GM23338 (cell line): Measurements from ENCODE around the gene CRB2. TPM values are rescaled to one million over a fixed set of nuclear protein-coding genes. Genes with fewer than 3 reads are reported as not detected.

ENCODE experiments used
- ATAC-seq: fragments of 200-7000 bp; cut with Tn5 transposase; 3 replicates; pipeline ENCODE4 v1.9.1; 2020
- DNase-seq: peaks from one replicate; pipeline ENCODE4 v3.0.0-alpha.2; 2015; ENCODE audit warnings: low spot score
- H2AFZ ChIP-seq: fragments of 200-600 bp; sonication (generic); 2 replicates; pipeline ENCODE4 v1.8.0; 2016; ENCODE audit warnings: antibody characterized with exemption, mild to moderate bottlenecking, moderate library complexity
- H3F3A ChIP-seq: fragments of 200-600 bp; sonication (generic); replicated peaks from 2 replicates; pipeline ENCODE4 v1.8.0; 2017; ENCODE audit warnings: antibody characterized with exemption, mixed run types, low read depth
- H3K27ac ChIP-seq: fragments of 200-600 bp; sonication (generic); 2 replicates; pipeline ENCODE4 v1.6.1; 2016; ENCODE audit warnings: low read depth
- H3K27me3 ChIP-seq: fragments of 200-600 bp; sonication (generic); 2 replicates; pipeline ENCODE4 v1.8.0; 2016; ENCODE audit warnings: mild to moderate bottlenecking, mixed run types, moderate library complexity; ENCODE audit not compliant: insufficient read depth
- H3K36me3 ChIP-seq: fragments of 200-600 bp; sonication (generic); 2 replicates; pipeline ENCODE4 v1.8.0; 2016; ENCODE audit warnings: mild to moderate bottlenecking; ENCODE audit not compliant: insufficient read depth
- H3K4me1 ChIP-seq: fragments of 200-600 bp; sonication (generic); 2 replicates; pipeline ENCODE4 v1.8.0; 2016; ENCODE audit warnings: mild to moderate bottlenecking, moderate library complexity; ENCODE audit not compliant: insufficient read depth
- H3K4me2 ChIP-seq: fragments of 200-600 bp; sonication (generic); 2 replicates; pipeline ENCODE4 v1.7.1; 2017; ENCODE audit warnings: mixed run types
- H3K4me3 ChIP-seq: fragments of 200-600 bp; sonication (generic); 2 replicates; pipeline ENCODE4 v1.6.1; 2016; ENCODE audit warnings: mixed run types
- H3K79me2 ChIP-seq: fragments of 200-600 bp; sonication (generic); replicated peaks from 2 replicates; pipeline ENCODE4 v1.8.0; 2017; ENCODE audit warnings: mild to moderate bottlenecking; ENCODE audit not compliant: insufficient read depth
- H3K9me2 ChIP-seq: fragments of 200-600 bp; sonication (generic); 2 replicates; pipeline ENCODE4 v1.8.0; 2017; ENCODE audit not compliant: insufficient read depth
- H4K20me1 ChIP-seq: fragments of 200-600 bp; sonication (generic); replicated peaks from 2 replicates; pipeline ENCODE4 v1.8.0; 2017; ENCODE audit warnings: mild to moderate bottlenecking; ENCODE audit not compliant: insufficient read depth
- H3K27ac Mint-ChIP-seq: 2 replicates; pipeline ENCODE4 v1.8.0; 2020; ENCODE audit warnings: inconsistent platforms, mild to moderate bottlenecking, moderate library complexity, mixed read lengths
- H3K27me3 Mint-ChIP-seq: 3 replicates; pipeline ENCODE4 v1.8.0; 2022; ENCODE audit warnings: low read depth, mild to moderate bottlenecking, moderate library complexity, mixed read lengths, inconsistent platforms; ENCODE audit not compliant: insufficient read depth, poor library complexity
- H3K36me3 Mint-ChIP-seq: 3 replicates; pipeline ENCODE4 v1.8.0; 2021; ENCODE audit warnings: low read depth, mild to moderate bottlenecking, inconsistent platforms, moderate library complexity, mixed read lengths
- H3K4me1 Mint-ChIP-seq: 3 replicates; pipeline ENCODE4 v1.8.0; 2020; ENCODE audit warnings: mild to moderate bottlenecking, inconsistent platforms, mixed read lengths
- H3K4me3 Mint-ChIP-seq: 3 replicates; pipeline ENCODE4 v1.8.0; 2021; ENCODE audit warnings: moderate library complexity, mild to moderate bottlenecking, inconsistent platforms, mixed read lengths
- H3K9me3 Mint-ChIP-seq: 3 replicates; pipeline ENCODE4 v1.8.0; 2020; ENCODE audit warnings: moderate library complexity, mild to moderate bottlenecking, inconsistent platforms, mixed read lengths
- ETS1 ChIP-seq: IDR thresholded peaks from 2 replicates; pipeline ENCODE4 v1.6.1; 2016; ENCODE audit warnings: antibody characterized with exemption
- EZH2 ChIP-seq: fragments of 200-600 bp; sonication (generic); IDR thresholded peaks from one replicate; pipeline ENCODE4 v1.8.0; 2017; ENCODE audit warnings: antibody characterized with exemption, mild to moderate bottlenecking, low read depth; ENCODE audit not compliant: unreplicated experiment
- EZH2phosphoT487 ChIP-seq: fragments of 200-600 bp; sonication (generic); IDR thresholded peaks from one replicate; pipeline ENCODE4 v1.8.1; 2018; ENCODE audit warnings: antibody characterized with exemption; ENCODE audit not compliant: unreplicated experiment
- JUNB ChIP-seq: IDR thresholded peaks from one replicate; pipeline ENCODE4 v1.6.1; 2016; ENCODE audit warnings: antibody characterized with exemption; ENCODE audit not compliant: unreplicated experiment
- NANOG ChIP-seq: IDR thresholded peaks from 2 replicates; pipeline ENCODE4 v1.6.1; 2016; ENCODE audit warnings: antibody characterized with exemption, borderline replicate concordance
- POLR2AphosphoS5 ChIP-seq: IDR thresholded peaks from 2 replicates; pipeline ENCODE4 v1.6.1; 2016; ENCODE audit warnings: antibody characterized with exemption, low read depth
- ZNF114 ChIP-seq: fragments of 250-450 bp; sonication (Bioruptor Pico); IDR thresholded peaks from 2 replicates; pipeline ENCODE4 v1.5.0; 2020; ENCODE audit warnings: mild to moderate bottlenecking, moderate library complexity
- ZNF331 ChIP-seq: fragments of 250-450 bp; sonication (Bioruptor Pico); IDR thresholded peaks from 2 replicates; pipeline ENCODE4 v1.5.0; 2020; ENCODE audit warnings: low read depth, mild to moderate bottlenecking, moderate library complexity
- ZNF462 ChIP-seq: fragments of 250-450 bp; sonication (Bioruptor Pico); IDR thresholded peaks from 2 replicates; pipeline ENCODE4 v1.5.0; 2020; ENCODE audit warnings: mild to moderate bottlenecking, moderate library complexity
- polyA plus RNA-seq: library from polyadenylated mRNA; unstranded; fragments of >200 nt; fragmentation: Nextera tagmentation; extraction: Ambion mirVana; gene quantifications from 2 replicates; pipeline ENCODE4 v1.2.1, GENCODE V29; 2016
- total RNA-seq: library from RNA; depleted of rRNA; stranded (reverse); fragments of >200 nt; shearing (Covaris generic); gene quantifications from 2 replicates; pipeline ENCODE4 v1.2.3, GENCODE V29; 2014
- TF ChIP-seq, protein P1 (sequence below): IDR thresholded peaks from one replicate; pipeline ENCODE4 v1.6.1; 2018; ENCODE audit warnings: antibody characterized with exemption; ENCODE audit not compliant: unreplicated experiment
- TF ChIP-seq, protein P2 (sequence below), 2 experiments: fragments of 200-600 bp in 1 of 2; sonication (generic) in 1 of 2; conservative IDR thresholded peaks; 2 replicates each; pipeline versions ENCODE4 v1.5.1 to v1.6.1; 2016 to 2017; ENCODE audit warnings: antibody characterized with exemption in 2 of 2, low read depth in 2 of 2, mild to moderate bottlenecking in 2 of 2, moderate library complexity in 1 of 2

CRB2 gene
- total and polyA plus RNA-seq, 2 experiments from 2014 or later: 0.34 to 10.2 TPM

DNA sequence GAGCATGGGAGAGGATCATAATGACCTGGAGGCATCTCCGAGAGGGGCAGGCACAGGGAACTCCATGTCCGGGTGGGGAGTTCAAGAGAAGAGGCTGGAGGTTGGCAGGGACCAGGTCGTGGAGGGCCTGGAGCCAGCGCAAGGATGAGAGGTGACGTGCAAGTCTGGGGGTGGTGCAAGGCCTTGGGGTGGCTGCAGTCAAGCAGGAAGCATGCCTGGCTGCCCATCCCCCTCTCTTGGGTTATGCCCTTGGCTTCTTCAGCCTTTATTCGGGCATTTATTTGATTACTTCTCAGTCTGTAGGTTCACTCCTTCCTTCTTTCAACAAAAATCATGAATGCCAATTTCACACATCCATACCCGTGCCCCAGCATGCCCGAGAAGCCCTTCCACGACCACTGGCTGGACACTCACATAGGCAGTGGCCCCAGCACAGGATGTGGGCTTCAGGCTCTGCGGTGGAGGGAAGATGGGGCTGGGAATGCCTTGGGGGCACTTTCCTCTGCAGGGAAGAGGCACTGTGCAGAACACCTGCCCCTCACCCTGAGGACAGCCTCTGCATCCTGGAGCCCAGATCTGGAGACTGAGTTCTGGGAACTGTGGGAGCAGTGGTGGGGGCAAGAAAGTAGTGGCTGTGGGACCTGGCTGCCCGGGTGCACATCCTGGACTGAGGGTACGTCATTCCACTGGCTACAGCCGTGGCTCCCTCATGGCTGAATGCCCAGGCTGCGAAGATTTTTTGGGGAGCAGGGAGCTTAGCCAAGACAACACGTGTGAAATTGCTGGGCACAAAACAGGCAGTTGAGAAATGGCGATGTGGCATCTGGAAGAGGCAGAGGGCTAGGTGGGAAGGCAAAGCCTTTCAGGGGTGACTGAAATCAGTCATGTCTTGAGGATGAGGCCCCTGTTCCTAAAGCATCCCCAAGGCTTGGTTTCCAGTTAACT is 38.6 kb downstream of the CRB2 start (continued):
- no peak for TF ChIP-seq ZNF331 (CRISPR knock-in tag)
- TF ChIP-seq JUNB: no peak

GRCh38 chr9:123395276-123395688 is 39.3 kb downstream of the CRB2 start:
- Histone ChIP-seq H3K27ac (no peak overlapping the region), H3K36me3 (no peaks in the 10 kb centered on the region), H3K79me2 (no peaks in the 10 kb centered on the region), H3K27me3 (no peaks in the 10 kb centered on the region), H3K4me1 (no peaks in the 10 kb centered on the region), H3K4me2 (no peak overlapping the region), H2AFZ (no peak overlapping the region), H3K4me3 (no peak overlapping the region), H3F3A (no peaks in the 10 kb centered on the region), H4K20me1 (no peaks in the 10 kb centered on the region; the same call in none of the 2 replicates), H3K9me2 (no peaks in the 10 kb centered on the region)
- ATAC-seq (no peak), DNase-seq (no peak)
- no peak for TF ChIP-seq ZNF114 (CRISPR knock-in tag)
- no peak for TF ChIP-seq EZH2phosphoT487
- TF ChIP-seq, protein P1, sequence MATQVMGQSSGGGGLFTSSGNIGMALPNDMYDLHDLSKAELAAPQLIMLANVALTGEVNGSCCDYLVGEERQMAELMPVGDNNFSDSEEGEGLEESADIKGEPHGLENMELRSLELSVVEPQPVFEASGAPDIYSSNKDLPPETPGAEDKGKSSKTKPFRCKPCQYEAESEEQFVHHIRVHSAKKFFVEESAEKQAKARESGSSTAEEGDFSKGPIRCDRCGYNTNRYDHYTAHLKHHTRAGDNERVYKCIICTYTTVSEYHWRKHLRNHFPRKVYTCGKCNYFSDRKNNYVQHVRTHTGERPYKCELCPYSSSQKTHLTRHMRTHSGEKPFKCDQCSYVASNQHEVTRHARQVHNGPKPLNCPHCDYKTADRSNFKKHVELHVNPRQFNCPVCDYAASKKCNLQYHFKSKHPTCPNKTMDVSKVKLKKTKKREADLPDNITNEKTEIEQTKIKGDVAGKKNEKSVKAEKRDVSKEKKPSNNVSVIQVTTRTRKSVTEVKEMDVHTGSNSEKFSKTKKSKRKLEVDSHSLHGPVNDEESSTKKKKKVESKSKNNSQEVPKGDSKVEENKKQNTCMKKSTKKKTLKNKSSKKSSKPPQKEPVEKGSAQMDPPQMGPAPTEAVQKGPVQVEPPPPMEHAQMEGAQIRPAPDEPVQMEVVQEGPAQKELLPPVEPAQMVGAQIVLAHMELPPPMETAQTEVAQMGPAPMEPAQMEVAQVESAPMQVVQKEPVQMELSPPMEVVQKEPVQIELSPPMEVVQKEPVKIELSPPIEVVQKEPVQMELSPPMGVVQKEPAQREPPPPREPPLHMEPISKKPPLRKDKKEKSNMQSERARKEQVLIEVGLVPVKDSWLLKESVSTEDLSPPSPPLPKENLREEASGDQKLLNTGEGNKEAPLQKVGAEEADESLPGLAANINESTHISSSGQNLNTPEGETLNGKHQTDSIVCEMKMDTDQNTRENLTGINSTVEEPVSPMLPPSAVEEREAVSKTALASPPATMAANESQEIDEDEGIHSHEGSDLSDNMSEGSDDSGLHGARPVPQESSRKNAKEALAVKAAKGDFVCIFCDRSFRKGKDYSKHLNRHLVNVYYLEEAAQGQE: no peak
- no peak for TF ChIP-seq ETS1
- TF ChIP-seq NANOG: no peak
- TF ChIP-seq JUNB: no peak
- no peak for TF ChIP-seq ZNF331 (CRISPR knock-in tag)
- no peak for TF ChIP-seq ZNF462 (CRISPR knock-in tag)
- no peak for TF ChIP-seq EZH2
- TF ChIP-seq POLR2AphosphoS5: no peak
- TF ChIP-seq, protein P2, sequence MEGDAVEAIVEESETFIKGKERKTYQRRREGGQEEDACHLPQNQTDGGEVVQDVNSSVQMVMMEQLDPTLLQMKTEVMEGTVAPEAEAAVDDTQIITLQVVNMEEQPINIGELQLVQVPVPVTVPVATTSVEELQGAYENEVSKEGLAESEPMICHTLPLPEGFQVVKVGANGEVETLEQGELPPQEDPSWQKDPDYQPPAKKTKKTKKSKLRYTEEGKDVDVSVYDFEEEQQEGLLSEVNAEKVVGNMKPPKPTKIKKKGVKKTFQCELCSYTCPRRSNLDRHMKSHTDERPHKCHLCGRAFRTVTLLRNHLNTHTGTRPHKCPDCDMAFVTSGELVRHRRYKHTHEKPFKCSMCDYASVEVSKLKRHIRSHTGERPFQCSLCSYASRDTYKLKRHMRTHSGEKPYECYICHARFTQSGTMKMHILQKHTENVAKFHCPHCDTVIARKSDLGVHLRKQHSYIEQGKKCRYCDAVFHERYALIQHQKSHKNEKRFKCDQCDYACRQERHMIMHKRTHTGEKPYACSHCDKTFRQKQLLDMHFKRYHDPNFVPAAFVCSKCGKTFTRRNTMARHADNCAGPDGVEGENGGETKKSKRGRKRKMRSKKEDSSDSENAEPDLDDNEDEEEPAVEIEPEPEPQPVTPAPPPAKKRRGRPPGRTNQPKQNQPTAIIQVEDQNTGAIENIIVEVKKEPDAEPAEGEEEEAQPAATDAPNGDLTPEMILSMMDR (conservative IDR thresholded peaks at IDR 0.05; ENCODE audit: low read depth in 2 of 2): no peak
- H3K36me3 Mint-ChIP-seq: no peaks in the 10 kb centered on the region
- H3K27me3 Mint-ChIP-seq: peaks cover 16% of the 10 kb centered on the region
- peaks cover 3% of the 10 kb centered on the region; the same call in 1 of the 3 replicates for H3K9me3 Mint-ChIP-seq
- no peak overlapping the region for H3K27ac Mint-ChIP-seq
- peaks cover 12% of the 10 kb centered on the region for H3K4me1 Mint-ChIP-seq
- no peak overlapping the region for H3K4me3 Mint-ChIP-seq
